ENCODE measurements around the gene CRYBG3.
"Not testable (repeated sequence)": the region's sequence is repeated elsewhere in the genome, so short reads cannot be mapped to it uniquely, and the experiment has no call there.

CRYBG3 gene

DNA sequence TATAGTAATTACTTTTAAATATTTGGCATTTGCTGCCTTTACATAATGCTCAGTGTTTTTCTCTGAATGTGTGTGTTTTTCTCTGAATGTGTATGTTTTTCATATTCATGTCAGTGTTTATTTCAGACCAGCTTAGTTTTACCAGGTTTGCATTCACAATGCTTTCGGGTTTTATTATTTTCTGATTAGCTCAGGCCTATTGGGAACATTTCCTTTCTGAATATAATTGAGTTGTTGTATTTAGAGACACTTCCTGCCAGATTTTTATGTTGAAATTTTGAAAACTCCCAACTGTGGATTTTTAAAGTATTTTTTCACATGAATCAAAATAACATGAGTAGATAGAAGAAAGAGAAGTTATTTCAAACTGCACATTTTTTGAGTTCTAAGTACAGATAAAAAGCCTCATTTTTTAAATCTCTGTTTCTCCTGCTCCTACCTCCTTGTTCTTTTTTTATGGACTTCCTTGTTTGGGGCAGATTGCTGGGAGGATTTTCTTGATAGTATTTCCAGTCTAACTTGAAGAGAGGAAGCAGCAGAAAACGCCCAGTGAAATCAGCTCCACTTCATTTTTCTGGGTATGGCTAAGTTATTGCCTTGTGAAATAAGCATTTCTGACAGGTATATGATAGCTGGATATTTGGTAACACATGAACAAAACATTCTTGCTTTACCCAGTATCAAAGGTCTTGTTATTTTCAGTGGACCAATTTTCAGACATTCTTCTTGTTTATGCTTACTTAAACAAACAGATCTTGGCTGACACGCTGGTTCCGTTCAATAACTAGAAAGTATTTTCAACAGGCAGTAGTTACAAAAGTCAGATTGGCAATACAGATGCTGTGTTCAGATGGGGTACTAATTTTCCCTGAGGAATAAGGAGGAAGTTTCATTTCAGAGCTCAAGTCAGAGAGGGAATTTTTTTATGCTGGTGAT, 79.8 kb downstream of the CRYBG3 start:
- DNase-seq = no peak

DNA sequence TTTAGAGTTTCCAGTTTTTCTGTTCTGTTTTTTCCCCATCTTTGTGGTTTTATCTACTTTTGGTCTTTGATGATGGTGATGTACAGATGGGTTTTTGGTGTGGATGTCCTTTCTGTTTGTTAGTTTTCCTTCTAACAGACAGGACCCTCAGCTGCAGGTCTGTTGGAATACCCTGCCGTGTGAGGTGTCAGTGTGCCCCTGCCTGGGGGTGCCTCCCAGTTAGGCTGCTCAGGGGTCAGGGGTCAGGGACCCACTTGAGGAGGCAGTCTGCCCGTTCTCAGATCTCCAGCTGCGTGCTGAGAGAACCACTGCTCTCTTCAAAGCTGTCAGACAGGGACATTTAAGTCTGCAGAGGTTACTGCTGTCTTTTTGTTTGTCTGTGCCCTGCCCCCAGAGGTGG, 88.0 kb downstream of the CRYBG3 start:
- not testable (repeated sequence) for DNase-seq

DNA sequence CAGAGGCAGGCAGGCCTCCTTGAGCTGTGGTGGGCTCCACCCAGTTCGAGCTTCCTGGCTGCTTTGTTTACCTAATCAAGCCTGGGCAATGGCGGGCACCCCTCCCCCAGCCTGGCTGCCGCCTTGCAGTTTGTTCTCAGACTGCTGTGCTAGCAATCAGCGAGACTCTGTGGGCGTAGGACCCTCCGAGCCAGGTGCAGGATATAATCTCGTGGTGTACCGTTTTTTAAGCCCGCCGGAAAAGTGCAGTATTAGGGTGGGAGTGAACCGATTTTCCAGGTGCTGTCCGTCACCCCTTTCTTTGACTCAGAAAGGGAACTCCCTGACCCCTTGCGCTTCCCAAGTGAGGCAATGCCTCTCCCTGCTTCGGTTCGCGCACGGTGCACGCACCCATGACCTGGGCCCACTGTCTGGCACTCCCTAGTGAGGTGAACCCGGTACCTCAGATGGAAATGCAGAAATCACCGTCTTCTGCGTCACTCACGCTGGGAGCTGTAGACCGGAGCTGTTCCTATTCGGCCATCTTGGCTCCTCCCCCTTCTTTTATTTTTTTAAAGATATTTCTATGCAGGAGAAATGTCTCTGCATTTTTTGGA, 88.5 kb downstream of the CRYBG3 start:
- peak; percentile 33 to 44 for DNase-seq

DNA sequence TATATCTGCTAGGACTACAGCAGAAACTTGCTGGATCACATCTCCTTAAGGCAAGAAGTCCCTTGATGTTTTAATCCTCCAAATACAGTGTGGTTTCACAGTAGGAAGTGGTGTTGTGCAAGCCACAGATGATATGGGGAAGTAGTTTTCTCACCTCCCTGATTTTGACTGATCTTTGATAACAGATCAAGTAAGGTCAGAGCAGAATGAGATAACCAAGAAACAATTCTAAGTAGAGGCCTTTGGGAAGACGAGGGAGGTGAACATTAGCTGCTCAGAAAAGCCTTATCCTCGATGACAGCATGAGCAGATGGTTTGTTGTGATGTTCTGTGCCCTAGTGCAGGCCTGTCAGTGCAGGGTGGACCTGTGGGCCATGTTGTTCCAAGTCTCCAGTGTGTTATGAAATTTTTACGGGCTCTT, 89.1 kb downstream of the CRYBG3 start:
- peak; percentile 3 to 44 for DNase-seq

DNA sequence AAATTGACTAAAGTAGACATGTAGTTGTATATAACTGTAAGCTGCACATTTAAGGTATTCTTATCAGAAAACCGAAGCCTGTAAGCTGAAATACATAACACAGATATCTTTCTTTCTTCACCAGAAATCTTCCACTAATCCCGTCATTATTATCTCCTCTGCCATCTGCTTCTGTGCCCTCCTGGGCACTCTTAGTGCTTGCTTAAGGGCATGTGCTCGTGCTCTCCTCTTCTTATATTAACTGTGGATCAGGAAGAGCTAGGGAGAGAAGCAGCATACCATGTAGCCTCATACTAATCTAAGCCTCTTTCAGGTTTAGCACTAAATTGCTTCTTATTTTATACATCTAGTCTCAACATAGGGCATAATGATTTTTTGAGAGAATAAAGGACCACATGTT, 89.6 kb downstream of the CRYBG3 start:
- no peak for DNase-seq

DNA sequence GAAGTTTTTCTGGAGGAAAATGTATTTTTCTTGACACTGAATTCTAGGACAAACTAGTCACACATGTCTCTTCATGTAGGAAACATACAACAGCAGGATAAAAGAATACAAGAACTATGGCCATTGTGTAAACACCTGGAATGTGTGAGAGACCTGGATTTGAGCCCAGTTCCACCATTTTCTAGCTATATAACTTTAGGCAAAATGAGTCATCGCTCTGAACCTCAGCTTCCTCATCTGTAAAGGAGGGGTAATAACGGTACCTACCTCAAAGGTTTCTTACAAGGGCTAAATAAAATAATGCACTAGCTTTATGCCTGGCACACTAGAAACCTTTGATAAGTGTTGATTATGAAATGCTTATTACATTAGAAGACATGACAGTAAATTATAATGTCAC, 92.6 kb downstream of the CRYBG3 start:
- no peak for DNase-seq

DNA sequence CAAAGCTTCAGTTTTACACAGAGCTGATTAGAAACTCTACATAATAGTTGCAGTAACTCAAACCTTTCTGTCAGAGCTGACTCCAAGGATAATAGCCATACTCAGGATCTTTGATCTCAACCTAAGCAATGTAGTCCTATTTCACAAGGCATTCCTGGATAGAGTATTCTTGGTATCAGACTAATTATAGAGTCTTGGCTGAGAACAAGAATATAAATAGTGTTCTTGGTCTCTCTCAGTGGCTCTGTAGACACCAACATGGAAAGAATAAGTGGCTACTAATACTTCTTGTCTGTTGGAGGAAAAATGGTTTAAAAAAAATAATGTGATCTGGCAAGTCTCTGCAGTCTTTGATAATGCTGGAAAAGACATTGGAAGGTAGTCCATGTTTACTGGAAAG, 94.8 kb downstream of the CRYBG3 start:
- DNase-seq = no peak

DNA sequence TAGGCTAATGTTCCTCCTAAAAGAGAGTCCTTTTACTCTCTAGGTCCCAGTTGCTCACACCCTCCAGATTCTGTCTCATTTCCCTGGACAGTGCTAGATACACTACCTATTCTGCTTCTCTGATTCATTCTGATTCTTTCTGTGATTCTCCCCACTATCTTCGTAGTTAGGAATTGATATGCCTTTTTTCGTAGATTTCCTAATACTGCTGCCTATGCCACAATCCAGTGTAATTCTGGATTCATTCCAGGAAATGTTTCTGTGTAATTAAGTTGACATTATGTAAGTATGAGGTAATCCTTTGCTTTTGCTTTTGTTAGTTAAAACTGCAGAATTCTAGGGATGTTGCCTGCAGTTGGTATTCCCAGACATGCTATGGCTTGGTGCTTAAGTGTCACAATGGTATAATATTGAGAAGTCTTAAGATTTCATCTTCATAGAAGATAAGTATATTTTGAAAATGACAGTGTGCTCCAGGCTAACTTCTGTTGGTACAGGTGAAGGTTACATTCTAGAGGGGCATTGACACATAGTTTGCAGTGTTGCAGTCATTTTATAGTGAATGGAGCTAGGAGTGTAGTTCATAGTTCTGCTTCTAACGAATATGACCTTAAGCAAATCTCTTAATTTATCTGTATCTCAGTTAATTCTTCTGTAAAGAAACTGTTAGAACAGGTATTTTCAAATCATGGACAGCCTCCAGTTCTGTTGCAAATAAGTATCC, 96.2 kb downstream of the CRYBG3 start:
- DNase-seq = no peak

DNA sequence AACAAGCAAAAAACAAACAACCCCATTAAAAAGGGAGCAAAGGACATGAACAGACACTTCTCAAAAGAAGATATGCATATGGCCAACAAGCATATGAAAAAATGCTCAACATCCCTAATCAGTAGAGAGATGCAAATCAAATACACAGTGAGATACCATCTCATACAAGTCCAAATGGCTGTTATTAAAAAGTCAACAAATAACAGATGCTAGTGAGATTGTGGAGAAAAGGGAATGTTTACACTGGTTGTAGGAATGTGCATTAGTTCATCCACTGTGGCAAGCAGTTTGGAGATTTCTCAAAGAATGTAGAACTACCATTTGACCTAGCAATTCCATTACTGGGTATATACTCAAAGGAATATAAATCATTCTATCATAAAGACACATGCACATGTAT, 105.9 kb downstream of the CRYBG3 start:
- no peak for DNase-seq

DNA sequence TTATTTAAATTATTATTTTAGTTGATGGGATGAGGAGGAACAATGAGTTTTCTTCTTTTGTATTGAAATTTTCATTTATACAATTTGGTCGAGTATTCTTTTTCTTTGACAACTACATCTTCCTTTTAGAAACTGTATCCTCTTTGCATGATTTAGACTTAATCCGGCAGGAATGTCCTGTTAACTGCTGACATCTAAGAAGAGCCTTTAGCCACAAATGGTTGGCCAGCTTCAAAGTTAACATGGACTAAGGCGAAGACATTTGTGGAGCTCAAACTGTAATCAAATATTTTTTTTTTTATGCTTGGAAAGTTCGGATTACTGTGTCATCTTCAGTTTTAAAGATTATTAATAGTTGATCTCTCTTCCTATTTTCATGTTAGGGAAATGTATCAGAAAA, 107.2 kb downstream of the CRYBG3 start:
- no peak for DNase-seq

DNA sequence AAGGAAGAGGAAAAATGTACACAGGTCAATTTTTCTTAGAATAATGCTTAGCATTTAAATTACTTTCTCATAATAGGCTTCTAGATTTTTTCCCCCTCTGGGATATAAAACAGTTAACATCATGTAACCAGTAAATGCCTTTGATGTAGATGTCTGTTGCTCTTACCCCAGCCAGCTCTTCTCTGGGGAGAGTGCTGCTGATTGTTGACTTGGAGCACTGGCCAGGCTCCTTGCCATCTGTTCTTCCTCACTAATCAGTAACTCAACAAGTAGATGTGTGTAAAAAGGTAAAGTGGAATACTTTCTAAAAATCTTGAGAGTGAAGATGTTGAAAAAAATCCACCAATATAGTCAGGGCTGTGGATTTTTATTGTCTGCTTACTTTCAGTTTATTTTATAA, 108.2 kb downstream of the CRYBG3 start:
- DNase-seq = no peak

DNA sequence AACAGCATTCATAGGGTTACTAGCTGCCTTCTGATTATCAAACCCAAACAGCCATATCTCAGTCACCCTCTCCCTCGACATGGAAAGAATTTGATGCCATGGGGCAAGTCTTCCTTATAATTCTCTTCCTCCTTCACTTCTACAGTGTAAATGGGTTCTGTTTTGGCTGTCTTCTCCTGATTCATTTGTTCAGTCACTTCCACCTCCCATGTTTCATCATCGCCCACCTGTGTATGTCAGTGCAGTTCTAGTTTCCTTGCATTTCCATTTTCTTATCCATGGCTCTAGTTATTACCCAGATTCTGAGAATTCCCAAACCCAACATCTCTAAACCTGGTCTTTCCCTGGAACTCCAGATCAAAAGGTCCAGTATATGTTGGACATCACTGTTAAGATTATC, 109.4 kb downstream of the CRYBG3 start:
- DNase-seq = no peak

DNA sequence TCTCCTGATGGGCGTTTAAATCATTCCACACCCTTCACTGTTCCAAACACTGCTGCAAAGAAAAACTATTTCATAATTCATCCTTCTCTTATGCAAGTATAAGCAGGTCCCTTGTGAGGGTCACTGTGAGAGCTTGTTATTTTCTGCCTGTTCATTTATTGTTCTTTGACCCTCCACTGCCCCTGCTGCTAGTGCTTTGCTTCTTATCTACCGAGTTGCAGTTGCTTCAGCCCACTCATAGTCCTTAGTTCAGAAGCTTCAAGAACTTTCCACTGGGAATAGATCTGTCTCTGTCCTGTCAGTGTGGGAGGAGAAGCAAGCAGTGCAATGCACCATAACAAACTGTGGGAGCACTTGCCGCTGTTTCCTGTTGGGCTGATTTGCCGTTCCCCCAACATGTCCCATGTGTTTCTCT, 110.6 kb downstream of the CRYBG3 start:
- no peak for DNase-seq

DNA sequence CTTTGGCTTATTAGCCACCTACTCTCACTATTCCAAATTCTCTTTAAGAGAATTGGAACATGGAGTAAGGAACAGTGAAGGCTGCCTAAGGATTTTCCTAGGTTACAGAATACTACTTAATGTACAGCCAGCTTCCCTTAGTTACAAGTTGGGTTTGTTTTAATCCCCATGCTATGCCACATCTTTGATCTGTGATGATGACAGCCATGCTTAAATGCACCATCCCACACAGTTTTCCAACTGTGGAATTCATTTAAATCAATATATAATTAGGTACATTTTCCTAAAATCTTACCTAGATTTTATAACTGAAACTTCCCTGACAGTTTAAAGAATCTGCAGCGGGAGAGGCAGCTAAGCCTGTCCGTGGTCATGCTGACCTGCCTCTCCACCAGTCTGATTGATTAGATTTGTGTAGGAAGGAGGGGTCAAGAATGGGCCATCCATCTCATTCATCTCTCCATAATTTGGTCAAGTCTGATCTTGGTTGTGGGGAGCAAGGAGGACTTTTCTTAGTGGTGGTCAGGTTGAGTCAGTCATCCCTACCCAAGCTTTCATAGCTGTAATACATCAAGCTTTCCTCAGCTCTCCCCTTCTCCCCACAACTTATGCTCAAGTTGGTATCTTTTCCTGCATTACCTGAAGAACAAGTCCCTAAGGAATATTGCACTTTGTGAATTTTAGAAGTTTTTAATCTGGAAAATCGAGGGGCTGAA, 113.3 kb downstream of the CRYBG3 start:
- DNase-seq = no peak

DNA sequence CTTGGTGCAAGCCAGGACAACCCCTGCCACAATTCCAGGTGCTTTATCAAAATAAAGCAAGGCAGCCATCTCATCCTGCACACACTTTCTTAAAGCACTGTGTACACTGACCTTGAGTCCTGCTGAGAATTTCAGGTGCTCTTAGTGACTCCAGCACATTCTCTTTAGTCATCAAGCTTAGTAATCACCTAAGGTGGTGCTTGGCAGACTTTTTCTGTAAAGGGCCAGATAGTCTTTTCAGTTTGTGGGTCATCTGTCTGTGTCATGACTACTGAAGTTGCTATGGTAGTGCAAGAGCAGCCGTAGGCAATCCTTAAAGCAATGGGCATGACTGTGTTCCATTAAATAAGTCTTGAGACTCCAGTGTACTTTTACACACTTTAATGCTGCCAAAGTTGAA, 114.0 kb downstream of the CRYBG3 start:
- DNase-seq = no peak

DNA sequence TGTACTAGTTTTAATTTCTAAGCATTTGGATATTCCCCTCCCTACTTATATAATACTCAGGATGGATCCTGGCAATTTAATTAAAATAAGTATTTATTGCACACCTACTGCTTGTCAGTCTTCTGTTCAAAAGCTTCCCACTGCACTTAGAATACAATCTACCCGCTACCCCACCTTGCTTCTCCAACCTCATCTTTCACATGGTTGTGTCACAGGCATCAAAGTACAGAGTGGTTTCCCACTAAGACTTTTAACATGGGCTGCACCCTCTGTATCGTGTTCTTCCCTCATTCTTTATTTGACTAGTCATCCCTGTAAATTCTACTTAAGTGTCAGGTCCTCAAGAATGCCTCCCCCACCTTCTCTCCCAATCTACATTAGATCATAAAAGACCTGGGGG, 115.4 kb downstream of the CRYBG3 start:
- DNase-seq = no peak

DNA sequence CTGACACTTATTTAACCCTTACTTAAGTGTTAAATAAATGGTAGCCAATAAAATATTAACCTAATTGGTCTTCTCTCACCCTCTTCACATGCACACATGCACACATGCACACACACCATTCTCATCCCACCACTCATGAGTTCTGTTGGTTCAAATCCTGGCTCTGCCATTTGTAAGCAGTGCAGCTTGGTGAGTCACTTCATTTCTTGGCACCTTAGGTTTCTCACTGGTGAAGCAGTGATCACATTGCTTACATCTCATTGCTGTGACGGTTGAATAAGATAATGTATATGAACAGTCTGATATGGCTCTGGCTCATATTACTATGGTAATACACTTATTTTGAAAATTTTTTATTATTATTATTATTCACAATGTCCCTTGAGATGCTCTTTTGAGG, 116.6 kb downstream of the CRYBG3 start:
- DNase-seq = no peak

DNA sequence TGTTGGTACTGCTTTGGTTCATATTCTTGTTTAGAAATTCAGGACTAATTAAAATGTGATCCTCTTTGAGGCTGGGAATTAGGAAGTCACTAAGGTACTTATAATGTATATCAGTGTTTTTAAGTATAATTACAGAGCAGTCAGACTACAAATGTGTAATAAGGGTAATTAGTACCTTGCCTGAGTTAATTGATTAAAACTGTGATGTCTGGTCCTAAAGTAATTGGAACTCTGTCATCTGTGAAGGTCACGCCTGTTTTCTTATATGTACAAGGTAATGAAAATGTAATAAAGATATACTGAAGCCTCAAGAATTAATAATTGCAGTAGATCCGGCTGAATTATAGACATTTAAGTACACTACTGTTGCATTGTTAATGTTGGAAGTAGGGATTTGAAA, 117.6 kb downstream of the CRYBG3 start:
- DNase-seq = no peak

DNA sequence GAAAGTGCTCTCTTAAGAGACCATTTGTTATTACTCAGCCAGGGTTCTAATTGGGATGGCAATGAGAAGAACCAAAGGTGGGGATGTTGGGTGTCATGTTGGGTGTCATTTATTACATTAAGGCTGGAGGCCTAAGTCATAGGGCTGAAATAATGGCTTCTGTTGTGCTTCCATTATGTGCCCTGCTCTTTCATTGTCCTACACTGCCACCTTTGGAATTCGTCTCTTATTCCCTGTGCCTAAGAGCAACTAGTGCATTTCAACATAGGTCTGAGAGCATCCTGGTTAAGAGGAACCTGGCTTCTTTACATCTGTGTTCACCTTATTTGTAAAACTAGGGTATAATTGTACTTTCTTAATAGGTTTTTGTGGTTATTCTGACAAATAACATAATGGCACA, 118.2 kb downstream of the CRYBG3 start:
- peak in 1 of 2 donors; percentile 38 for DNase-seq

DNA sequence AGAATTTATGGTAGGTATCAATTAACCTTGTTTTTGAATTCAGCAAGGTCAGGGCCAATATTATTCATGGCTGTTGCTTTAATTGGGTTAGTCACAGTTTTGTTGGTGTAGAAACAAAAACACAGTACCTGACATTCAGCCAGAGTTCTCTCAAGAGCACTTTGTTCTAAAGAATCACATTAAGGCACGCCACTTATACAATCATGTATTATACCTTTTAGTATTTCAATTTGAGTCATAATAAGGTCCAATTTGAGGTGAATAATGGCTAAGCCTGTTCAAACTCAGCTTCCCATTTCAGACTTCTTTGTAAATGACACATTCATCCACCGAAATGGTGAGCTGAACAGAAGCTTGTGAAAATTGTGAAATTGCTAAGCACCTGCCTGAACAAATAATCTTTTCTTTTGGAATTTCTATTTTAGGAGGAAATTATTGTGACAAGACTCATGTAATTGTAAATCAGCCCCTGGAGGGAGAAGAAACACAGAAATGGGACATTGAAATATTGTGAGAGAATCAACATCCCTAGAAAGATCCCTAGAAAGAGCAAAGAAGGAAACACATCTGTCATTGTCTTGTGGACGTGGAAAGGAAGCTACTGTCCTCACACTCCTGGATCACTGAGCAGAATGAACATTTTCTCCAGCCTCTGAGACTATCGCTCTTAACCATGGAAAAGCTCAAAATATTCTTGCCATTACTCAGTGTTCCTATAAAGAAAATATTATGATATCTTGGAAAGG, 121.2 kb downstream of the CRYBG3 start:
- no peak for DNase-seq

DNA sequence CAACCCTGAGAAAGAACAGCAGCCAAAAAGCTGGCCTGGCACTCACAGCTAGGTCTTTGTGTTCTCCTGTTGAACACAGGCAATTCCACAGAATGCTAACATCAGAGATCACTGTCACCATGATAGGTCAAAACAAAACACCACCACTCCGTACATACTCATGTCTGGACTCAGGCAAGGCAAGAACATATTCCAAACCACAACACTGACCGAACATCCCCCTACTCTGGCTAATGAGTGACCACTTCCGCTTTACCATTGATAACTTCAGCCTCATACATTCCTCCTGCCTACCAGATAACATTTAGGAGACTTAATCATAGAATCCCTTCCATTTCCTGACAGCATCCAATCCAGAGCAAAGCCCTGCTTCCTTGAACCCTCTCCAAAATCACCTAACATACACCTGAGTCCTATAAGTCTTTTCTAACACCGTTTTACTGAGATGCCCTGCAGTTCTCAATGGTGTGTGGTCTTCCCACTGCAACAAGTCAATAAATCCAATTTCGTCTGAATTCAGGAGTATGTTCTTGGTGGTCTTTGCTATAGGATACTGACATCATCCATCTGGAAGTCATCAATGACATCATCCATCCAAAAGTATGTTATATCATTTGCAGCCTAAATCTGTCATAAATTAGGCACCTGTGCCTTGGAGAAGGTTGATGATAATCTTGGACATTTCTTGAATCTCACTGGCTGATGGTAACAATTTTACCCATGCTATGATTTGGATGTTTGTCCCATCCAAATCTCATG, 126.7 kb downstream of the CRYBG3 start:
- DNase-seq = no peak

DNA sequence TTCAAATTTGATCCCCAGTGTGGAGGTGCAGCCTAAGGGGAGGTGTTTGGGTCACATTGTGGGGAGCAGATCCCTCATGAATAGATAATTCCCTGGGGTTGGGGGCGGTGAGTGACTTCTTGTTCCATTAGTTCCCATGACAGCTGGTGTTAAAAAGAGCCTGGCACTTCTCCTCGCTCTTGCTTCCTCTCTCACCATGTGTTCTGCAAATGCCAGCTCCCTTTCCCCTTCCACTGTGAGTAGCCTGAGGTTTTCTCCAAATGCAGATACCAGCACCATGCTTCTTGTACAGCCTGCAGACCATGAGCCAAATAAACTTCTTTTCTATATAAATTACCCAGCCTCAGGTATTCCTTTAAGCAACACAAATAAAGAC, 127.3 kb downstream of the CRYBG3 start:
- no peak for DNase-seq
